ENCODE data around the gene HPF1.
A peak's percentile ranks its signal among the peaks of the same experiment; 100 is the strongest.
"Not testable (repeated sequence)": the region's sequence is repeated elsewhere in the genome, so short reads cannot be mapped to it uniquely, and the experiment has no call there.

The HPF1 gene

GRCh38 chr4:169757575-169758184 is at the start of gene HPF1:
TSS of gene HPF1 (minus strand) at chr4:169757944. CDS start at chr4:169757877, 67 bp downstream.
- DNase-seq (ENCODE audit: low spot score), result peak; percentile 89

GRCh38 chr4:169806770-169807169 is 49.0 kb upstream of the HPF1 start:
- DNase-seq (ENCODE audit: low spot score), result not testable (repeated sequence)

- DNase-seq (ENCODE audit: low spot score), result no peak
These were observed 45.7 kb upstream of the HPF1 start for GRCh38 chr4:169803413-169803812.

GRCh38 chr4:169802873-169803272 is 45.1 kb upstream of the HPF1 start:
- no peak for DNase-seq (ENCODE audit: low spot score)

GRCh38 chr4:169800541-169800940 is 42.8 kb upstream of the HPF1 start:
- DNase-seq (ENCODE audit: low spot score), result no peak

- peak; percentile 14 for DNase-seq (ENCODE audit: low spot score)
These were observed 41.5 kb upstream of the HPF1 start for GRCh38 chr4:169799260-169799659.

- DNase-seq (ENCODE audit: low spot score), result peak; percentile 58
These were observed 37.8 kb upstream of the HPF1 start for GRCh38 chr4:169795585-169795984.

GRCh38 chr4:169791527-169792156 is 33.9 kb upstream of the HPF1 start:
- peak; percentile 77 for DNase-seq (ENCODE audit: low spot score)

- DNase-seq (ENCODE audit: low spot score), result no peak
These were observed 33.3 kb upstream of the HPF1 start for GRCh38 chr4:169791062-169791461.

GRCh38 chr4:169774466-169775445 is 17.0 kb upstream of the HPF1 start:
- DNase-seq (ENCODE audit: low spot score), result no peak

- DNase-seq (ENCODE audit: low spot score), result no peak
These were observed 16.1 kb upstream of the HPF1 start for GRCh38 chr4:169773889-169774288.

GRCh38 chr4:169771556-169772080 is 13.9 kb upstream of the HPF1 start:
- not testable (repeated sequence) for DNase-seq (ENCODE audit: low spot score)

- DNase-seq (ENCODE audit: low spot score), result no peak
These were observed 12.7 kb upstream of the HPF1 start for GRCh38 chr4:169770416-169770815.

- no peak for DNase-seq (ENCODE audit: low spot score)
These were observed 10.6 kb upstream of the HPF1 start for GRCh38 chr4:169768385-169768784.

- no peak for DNase-seq (ENCODE audit: low spot score)
These were observed 9.0 kb upstream of the HPF1 start for GRCh38 chr4:169766741-169767140.

GRCh38 chr4:169765835-169766234 is 8.1 kb upstream of the HPF1 start:
- DNase-seq (ENCODE audit: low spot score), result no peak

GRCh38 chr4:169761846-169762245 is 4.1 kb upstream of the HPF1 start:
- DNase-seq (ENCODE audit: low spot score), result no peak

GRCh38 chr4:169758401-169758962 is 738 bp upstream of the HPF1 start:
- DNase-seq (ENCODE audit: low spot score), result no peak

- DNase-seq (ENCODE audit: low spot score), result peak; percentile 9
These were observed 671 bp downstream of the HPF1 start for GRCh38 chr4:169756971-169757574.

- peak; percentile 20 for DNase-seq (ENCODE audit: low spot score)
These were observed 12.5 kb downstream of the HPF1 start for GRCh38 chr4:169745291-169745690.

- no peak for DNase-seq (ENCODE audit: low spot score)
These were observed 13.1 kb downstream of the HPF1 start for GRCh38 chr4:169744601-169745000.

- DNase-seq (ENCODE audit: low spot score), result no peak
These were observed 16.2 kb downstream of the HPF1 start for GRCh38 chr4:169741569-169741968.

Measured in kidney tubule cell (primary cell).